HepG2 (cell line): ENCODE data around the gene TRIM37. TPM values are rescaled to one million over a fixed set of nuclear protein-coding genes. Genes with fewer than 3 reads are reported as not detected.

Experiments
- E2F5 ChIP-seq: sonication (generic); formaldehyde crosslinking; conservative IDR thresholded peaks from 2 replicates; pipeline ENCODE4 v1.4.0; 2020; ENCODE audit warnings: missing genetic modification reagents
- GATAD1 ChIP-seq: IDR thresholded peaks from 2 replicates; pipeline ENCODE4 v1.6.1; 2016; ENCODE audit warnings: missing genetic modification reagents, missing compliant biosample characterization
- HCFC1 ChIP-seq: fragments of 150-350 bp; IDR thresholded peaks from 2 replicates; pipeline ENCODE4 v1.6.1; 2014; ENCODE audit warnings: low read depth, low read length
- HNF4G ChIP-seq, 2 experiments: sonication (generic) in 1 of 2; formaldehyde crosslinking in 1 of 2; IDR thresholded peaks; 2 replicates each; pipeline versions ENCODE4 v1.4.0 to v1.6.1; 2011 to 2020; ENCODE audit warnings: borderline replicate concordance in 2 of 2, low read depth in 2 of 2, mild to moderate bottlenecking in 2 of 2, low read length in 1 of 2, missing genetic modification reagents in 1 of 2, moderate library complexity in 1 of 2
- MATR3 ChIP-seq: sonication (generic); formaldehyde crosslinking; IDR thresholded peaks from 2 replicates; pipeline ENCODE4 v1.4.0; 2020; ENCODE audit warnings: missing genetic modification reagents
- NR3C1 ChIP-seq: sonication (generic); formaldehyde crosslinking; IDR thresholded peaks from 2 replicates; pipeline ENCODE4 v1.4.0; 2020; ENCODE audit warnings: missing genetic modification reagents
- PAX8 ChIP-seq: sonication (generic); formaldehyde crosslinking; IDR thresholded peaks from 2 replicates; pipeline ENCODE4 v1.8.0; 2022; ENCODE audit warnings: mild to moderate bottlenecking, missing genetic modification reagents, borderline replicate concordance
- XBP1 ChIP-seq: sonication (generic); formaldehyde crosslinking; IDR thresholded peaks from 2 replicates; pipeline ENCODE4 v1.5.0; 2020; ENCODE audit warnings: missing genetic modification reagents
- ZC3H4 ChIP-seq: sonication (generic); formaldehyde crosslinking; IDR thresholded peaks from 2 replicates; pipeline ENCODE4 v1.4.0; 2020; ENCODE audit warnings: missing genetic modification reagents, borderline replicate concordance
- ZFP41 ChIP-seq: sonication (generic); formaldehyde crosslinking; IDR thresholded peaks from 2 replicates; pipeline ENCODE4 v1.4.0; 2020; ENCODE audit warnings: mild to moderate bottlenecking, missing genetic modification reagents, borderline replicate concordance
- ZNF460 ChIP-seq: sonication (generic); formaldehyde crosslinking; IDR thresholded peaks from 2 replicates; pipeline ENCODE4 v1.5.1; 2020; ENCODE audit warnings: missing genetic modification reagents, mild to moderate bottlenecking, borderline replicate concordance
- ZNF549 ChIP-seq: sonication (generic); formaldehyde crosslinking; IDR thresholded peaks from 2 replicates; pipeline ENCODE4 v1.5.0; 2020; ENCODE audit warnings: missing genetic modification reagents
- ZNF577 ChIP-seq: sonication (generic); formaldehyde crosslinking; IDR thresholded peaks from 2 replicates; pipeline ENCODE4 v1.4.0; 2020; ENCODE audit warnings: mild to moderate bottlenecking, low read depth, missing genetic modification reagents, borderline replicate concordance
- ZNF724P ChIP-seq: sonication (generic); formaldehyde crosslinking; IDR thresholded peaks from 2 replicates; pipeline ENCODE4 v1.8.0; 2022; ENCODE audit warnings: missing genetic modification reagents, borderline replicate concordance
- ZNF883 ChIP-seq: sonication (generic); formaldehyde crosslinking; IDR thresholded peaks from 2 replicates; pipeline ENCODE4 v1.5.1; 2020; ENCODE audit warnings: mild to moderate bottlenecking, missing genetic modification reagents; ENCODE audit errors: not compliant biosample characterization
- polyA plus RNA-seq, 8 experiments: library from polyadenylated mRNA; depleted of rRNA in 3 of 8; stranded (reverse) in 7 of 8; unstranded in 1 of 8; fragments of >200 nt; fragmentation: Illumina TruSeq in 4 of 8; extraction: Trizol in 4 of 8; gene quantifications; 2 replicates each; pipeline versions ENCODE4 v1.2.1 to v1.2.3, GENCODE V29; 2011 to 2016; ENCODE audit warnings: low read depth in 4 of 8, missing spikeins in 1 of 8, mixed read lengths in 1 of 8; ENCODE audit not compliant: insufficient read depth in 1 of 8
- total RNA-seq, 5 experiments: library from RNA; depleted of rRNA; stranded (reverse); fragments of >200 nt; fragmentation: Illumina TruSeq; extraction: Trizol; gene quantifications; 2 replicates each; pipeline ENCODE4 v1.2.3, GENCODE V29; 2016; ENCODE audit warnings: low read depth in 1 of 5
- TF ChIP-seq, protein P1 (sequence below), 2 experiments: sonication (generic) in 1 of 2; formaldehyde crosslinking in 1 of 2; IDR thresholded peaks; 2 replicates each; pipeline versions ENCODE4 v1.6.1 to v1.9.0; 2014 to 2022; ENCODE audit warnings: antibody characterized with exemption in 1 of 2, borderline replicate concordance in 1 of 2, inconsistent platforms in 1 of 2, low read depth in 1 of 2, missing genetic modification reagents in 1 of 2
- TF ChIP-seq, protein P2 (sequence below): sonication (generic); formaldehyde crosslinking; IDR thresholded peaks from 2 replicates; pipeline ENCODE4 v1.5.0; 2020; ENCODE audit warnings: mild to moderate bottlenecking, missing genetic modification reagents, borderline replicate concordance

Gene TRIM37
- total and polyA plus RNA-seq, 2 of the 13 experiments (the other 11 are each of a cell fraction or from before 2014, with no cell fraction given) = 12.4 to 39.1 TPM

DNA sequence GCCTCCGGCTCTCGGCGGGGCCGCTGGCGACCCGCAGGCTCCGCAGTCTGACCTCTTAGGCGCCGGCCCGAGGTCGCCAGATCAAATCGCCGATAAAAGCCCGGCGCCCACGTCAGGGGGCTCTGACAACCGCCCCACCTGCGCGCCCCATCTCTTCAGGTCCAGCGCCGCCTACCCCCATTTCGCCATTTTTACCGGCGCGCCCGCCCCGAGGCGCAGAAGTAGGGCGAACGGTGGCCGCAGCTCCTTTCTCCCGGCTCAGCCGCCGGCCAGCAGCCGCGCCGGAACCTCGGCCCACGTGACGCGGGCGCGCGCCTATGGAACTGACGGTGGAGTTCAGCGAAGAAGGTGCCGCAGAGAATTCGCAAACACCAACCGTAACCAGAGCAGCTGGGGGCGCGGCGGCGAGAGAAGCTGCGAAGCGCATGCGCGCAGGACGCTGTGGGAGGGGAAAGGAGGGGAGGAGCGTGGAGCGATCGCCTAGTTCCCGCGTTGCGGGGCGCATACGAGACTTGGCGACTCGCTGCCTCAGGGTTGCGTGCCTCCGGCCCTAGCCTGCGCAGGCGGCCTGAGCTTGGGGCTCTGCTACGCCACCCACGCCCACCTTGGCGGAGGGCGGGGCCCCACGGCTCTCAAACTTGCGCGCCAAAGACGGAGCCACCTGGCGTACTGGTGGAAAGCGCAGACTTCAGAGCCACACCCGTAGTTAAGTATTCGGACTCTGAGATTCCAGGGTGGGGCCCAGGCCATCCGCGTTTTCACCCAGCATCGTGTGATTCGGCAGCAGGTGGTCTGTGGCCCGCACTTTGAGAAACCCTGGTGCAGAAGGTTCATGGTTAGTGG lies at the start of gene TRIM37 (continued):
- no peak for TF ChIP-seq ZNF577 (CRISPR knock-in tag)
- TF ChIP-seq HNF4G (IDR thresholded peaks at IDR 0.05; ENCODE audit: borderline replicate concordance, low read depth, low read length) = no peak
- TF ChIP-seq HNF4G (CRISPR knock-in tag; IDR thresholded peaks at IDR 0.05; ENCODE audit: borderline replicate concordance, low read depth) = peak; percentile 19; the same call in 1 of the 2 replicates
- no peak for TF ChIP-seq XBP1 (CRISPR knock-in tag)
- peak; percentile 36; the same call in 1 of the 2 replicates for TF ChIP-seq ZNF460
- TF ChIP-seq MATR3 (CRISPR knock-in tag) = no peak
- TF ChIP-seq ZNF724P (CRISPR knock-in tag) = no peak; the same call in 1 of the 2 replicates
- peak; percentile 70 for TF ChIP-seq ZNF883 (CRISPR knock-in tag)
- TF ChIP-seq ZC3H4 (CRISPR knock-in tag) = no peak
- TF ChIP-seq PAX8 (CRISPR knock-in tag) = peak; percentile 41; the same call in 1 of the 2 replicates
- TF ChIP-seq E2F5 (CRISPR knock-in tag) = peak; percentile 94
- no peak; the same call in 1 of the 2 replicates for TF ChIP-seq NR3C1 (CRISPR knock-in tag)
- TF ChIP-seq HCFC1 = peak; percentile 0
- TF ChIP-seq, protein P1, sequence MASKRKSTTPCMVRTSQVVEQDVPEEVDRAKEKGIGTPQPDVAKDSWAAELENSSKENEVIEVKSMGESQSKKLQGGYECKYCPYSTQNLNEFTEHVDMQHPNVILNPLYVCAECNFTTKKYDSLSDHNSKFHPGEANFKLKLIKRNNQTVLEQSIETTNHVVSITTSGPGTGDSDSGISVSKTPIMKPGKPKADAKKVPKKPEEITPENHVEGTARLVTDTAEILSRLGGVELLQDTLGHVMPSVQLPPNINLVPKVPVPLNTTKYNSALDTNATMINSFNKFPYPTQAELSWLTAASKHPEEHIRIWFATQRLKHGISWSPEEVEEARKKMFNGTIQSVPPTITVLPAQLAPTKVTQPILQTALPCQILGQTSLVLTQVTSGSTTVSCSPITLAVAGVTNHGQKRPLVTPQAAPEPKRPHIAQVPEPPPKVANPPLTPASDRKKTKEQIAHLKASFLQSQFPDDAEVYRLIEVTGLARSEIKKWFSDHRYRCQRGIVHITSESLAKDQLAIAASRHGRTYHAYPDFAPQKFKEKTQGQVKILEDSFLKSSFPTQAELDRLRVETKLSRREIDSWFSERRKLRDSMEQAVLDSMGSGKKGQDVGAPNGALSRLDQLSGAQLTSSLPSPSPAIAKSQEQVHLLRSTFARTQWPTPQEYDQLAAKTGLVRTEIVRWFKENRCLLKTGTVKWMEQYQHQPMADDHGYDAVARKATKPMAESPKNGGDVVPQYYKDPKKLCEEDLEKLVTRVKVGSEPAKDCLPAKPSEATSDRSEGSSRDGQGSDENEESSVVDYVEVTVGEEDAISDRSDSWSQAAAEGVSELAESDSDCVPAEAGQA (IDR thresholded peaks at IDR 0.05; ENCODE audit: low read depth) = no peak
- TF ChIP-seq, protein P1 (CRISPR knock-in tag; IDR thresholded peaks at IDR 0.05; ENCODE audit: borderline replicate concordance) = peak; percentile 90; the same call in 1 of the 2 replicates
- TF ChIP-seq ZFP41 (CRISPR knock-in tag) = peak; percentile 62; the same call in 1 of the 2 replicates
- 0 out of 2 replicates have a peak, but pooled peaks have one; percentile 29 for TF ChIP-seq ZNF549 (CRISPR knock-in tag)
- TF ChIP-seq, protein P2, sequence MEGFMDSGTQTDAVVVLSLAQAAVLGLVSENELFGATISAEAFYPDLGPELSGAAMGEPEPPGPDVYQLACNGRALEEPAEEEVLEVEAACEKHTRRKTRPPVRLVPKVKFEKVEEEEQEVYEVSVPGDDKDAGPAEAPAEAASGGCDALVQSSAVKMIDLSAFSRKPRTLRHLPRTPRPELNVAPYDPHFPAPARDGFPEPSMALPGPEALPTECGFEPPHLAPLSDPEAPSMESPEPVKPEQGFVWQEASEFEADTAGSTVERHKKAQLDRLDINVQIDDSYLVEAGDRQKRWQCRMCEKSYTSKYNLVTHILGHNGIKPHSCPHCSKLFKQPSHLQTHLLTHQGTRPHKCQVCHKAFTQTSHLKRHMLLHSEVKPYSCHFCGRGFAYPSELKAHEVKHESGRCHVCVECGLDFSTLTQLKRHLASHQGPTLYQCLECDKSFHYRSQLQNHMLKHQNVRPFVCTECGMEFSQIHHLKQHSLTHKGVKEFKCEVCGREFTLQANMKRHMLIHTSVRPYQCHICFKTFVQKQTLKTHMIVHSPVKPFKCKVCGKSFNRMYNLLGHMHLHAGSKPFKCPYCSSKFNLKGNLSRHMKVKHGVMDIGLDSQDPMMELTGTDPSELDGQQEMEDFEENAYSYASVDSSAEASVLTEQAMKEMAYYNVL (CRISPR knock-in tag) = peak; percentile 72; the same call in 1 of the 2 replicates
- TF ChIP-seq GATAD1 (CRISPR knock-in tag) = peak; percentile 82
